Dedifferentiated amniotic fluid mesenchymal stem cell (primary cell): ENCODE data around the gene DMD.

ENCODE experiments used
- DNase-seq: peaks from one replicate; pipeline ENCODE4 v3.0.0-alpha.2; 2016; ENCODE audit errors: extremely low spot score

The DMD gene

DNA sequence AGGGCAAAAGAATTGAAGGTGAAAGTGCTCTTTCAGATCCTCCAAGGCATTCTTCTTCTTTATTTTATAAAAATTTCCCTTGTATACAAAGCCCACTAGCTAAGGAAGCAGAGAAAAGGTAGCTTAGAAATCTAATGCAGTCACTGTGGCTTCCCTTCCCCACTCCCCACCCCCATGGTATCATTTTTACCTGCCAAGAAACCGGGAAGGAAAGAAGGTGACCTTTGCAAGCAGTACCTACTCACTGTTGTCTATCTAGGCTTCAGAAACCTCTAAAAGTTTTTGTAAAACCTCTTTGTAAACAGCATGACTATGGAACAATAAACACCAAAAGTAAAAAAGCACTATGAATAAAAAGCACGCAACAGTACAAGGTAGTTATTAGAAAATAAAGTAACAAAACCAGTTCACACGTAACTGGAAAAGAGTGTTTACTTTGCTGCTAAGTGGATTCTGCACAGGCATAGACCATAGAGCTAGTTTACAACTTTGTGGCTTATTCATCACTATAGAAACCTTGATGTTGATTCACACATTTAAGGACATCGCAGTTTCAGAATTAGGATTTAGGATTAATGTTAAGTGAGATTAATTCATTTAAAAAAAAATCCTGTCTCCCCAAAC lies 2029.9 kb downstream of the DMD start:
- no peak for DNase-seq

- no peak for DNase-seq
Measured at GRCh38 chrX:31179203-31179602, 2032.1 kb downstream of the DMD start.

DNA sequence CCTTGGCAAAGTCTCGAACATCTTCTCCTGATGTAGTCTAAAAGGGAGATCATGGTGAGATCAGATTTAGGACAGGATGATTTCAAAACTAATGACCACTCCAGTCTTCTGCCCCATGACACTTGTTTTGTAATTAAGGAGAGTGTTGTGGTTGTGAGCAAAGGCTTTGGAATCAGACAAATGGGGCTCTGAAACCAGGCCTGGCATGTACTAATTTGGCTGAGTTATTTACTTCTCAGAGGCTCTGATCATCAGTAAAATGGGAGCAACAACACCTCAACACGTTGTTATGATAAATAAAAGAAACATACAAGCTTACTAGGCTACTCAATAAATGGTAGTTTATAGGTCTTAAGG lies 2032.6 kb downstream of the DMD start:
- DNase-seq: no peak

- DNase-seq: no peak
Measured at GRCh38 chrX:31178064-31178768, 2033.1 kb downstream of the DMD start.

- DNase-seq: no peak
Measured at GRCh38 chrX:31170792-31171191, 2040.6 kb downstream of the DMD start.

DNA sequence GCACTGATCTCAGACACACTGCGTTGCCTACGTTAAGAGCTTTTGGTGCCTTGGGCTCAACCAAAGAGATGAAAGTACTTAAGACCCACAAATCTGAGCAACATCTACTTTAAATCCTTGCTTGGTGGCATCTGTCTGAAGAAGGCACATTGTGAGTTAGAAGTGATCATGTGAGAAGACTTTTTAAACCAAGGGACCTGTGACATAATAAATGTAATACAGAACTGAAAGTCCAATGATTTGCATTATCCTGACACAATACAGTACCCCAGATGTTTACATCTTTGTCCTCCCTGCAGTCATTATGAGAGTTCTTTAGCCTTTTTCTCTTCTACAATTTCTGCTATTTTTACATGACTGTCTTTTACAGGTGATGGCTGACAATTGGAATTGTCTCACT lies 2042.8 kb downstream of the DMD start:
- DNase-seq: no peak

GRCh38 chrX:31166832-31167231 lies 2044.5 kb downstream of the DMD start:
- no peak for DNase-seq

DNA sequence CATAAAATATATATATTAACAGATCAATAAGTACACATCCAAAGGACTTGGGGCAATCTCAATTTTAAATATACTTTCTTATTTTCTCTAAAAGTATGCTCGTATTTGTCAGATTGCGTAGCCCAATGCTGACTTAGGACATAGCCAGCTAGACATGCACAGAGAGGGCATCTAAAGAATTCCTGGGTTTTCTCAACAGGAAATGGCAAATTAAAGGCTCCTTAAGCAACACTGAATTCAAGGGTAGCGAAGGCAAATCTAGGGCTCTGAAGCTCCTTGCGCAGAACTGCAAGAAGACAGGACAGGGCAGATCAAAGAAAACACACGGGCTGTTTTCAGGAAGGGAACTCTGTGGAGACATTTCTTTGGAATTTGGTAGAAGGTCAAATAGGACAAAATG lies 2044.9 kb downstream of the DMD start:
- no peak for DNase-seq

GRCh38 chrX:31165241-31166035 lies 2045.9 kb downstream of the DMD start:
- DNase-seq: no peak

- DNase-seq: no peak
Measured at GRCh38 chrX:31154946-31155345, 2056.4 kb downstream of the DMD start.

- no peak for DNase-seq
Measured at GRCh38 chrX:31153475-31154047, 2057.8 kb downstream of the DMD start.

DNA sequence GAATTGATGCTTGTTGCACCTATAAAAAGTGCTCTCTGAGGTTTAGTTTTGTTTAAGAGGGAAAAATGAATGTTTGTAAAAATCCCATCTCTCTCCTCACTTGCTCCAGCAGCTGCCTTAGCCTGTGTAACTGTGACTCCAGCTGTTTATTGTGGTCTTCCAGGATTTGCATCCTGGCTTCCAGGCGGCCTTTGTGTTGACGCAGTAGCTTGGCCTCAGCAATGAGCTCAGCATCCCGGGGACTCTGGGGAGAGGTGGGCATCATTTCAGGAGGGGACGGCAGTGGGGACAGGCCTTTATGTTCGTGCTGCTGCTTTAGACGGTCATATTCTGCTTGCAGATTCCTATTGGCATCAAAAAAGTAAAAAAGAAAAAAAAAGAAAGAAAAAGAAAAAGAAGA lies 2064.2 kb downstream of the DMD start:
- DNase-seq: no peak

GRCh38 chrX:31139961-31140360 lies 2071.4 kb downstream of the DMD start:
- DNase-seq: no peak

GRCh38 chrX:31138124-31138523 lies 2073.2 kb downstream of the DMD start:
- DNase-seq: no peak

DNA sequence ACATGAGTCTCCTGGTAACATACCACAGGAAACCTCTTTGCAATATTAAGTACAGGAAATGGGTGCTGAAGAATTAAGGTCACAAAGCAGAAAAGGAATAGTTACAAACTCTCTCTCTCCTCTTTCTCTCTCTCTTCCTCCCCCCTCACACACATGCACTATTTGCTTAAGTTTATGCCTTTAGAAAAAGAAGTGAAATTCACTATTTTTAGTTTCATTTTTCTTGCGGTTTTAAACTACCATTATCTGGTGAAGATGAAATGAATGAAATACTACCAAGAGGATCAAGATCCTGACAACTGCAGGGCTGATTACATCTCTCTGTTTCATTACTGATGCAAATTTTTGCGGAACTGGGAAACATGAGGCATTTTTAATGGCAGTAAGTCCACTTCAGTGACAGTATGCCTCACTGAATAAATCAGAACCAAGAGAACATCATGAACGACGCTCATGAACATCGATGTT lies 2075.2 kb downstream of the DMD start:
- no peak for DNase-seq

DNA sequence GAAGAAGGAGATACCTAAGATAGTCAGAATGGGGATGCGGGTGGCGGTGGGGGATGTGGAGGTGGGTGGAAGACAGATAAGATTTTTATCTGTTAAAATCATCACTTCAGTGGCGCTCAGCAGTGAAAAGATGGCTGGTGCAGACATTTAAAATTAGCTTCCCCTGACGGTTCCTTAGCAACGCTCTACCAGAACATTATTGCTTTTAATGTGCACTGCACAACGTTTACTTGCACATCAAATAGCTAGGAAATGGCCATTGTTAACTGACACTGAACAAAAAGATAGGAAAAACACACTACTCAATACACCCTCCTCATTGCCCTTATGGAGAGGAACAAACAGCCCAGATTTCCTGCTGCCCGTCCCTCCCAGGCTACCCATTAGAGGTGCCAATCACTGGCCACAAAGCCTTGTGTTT lies 2078.5 kb downstream of the DMD start:
- no peak for DNase-seq

DNA sequence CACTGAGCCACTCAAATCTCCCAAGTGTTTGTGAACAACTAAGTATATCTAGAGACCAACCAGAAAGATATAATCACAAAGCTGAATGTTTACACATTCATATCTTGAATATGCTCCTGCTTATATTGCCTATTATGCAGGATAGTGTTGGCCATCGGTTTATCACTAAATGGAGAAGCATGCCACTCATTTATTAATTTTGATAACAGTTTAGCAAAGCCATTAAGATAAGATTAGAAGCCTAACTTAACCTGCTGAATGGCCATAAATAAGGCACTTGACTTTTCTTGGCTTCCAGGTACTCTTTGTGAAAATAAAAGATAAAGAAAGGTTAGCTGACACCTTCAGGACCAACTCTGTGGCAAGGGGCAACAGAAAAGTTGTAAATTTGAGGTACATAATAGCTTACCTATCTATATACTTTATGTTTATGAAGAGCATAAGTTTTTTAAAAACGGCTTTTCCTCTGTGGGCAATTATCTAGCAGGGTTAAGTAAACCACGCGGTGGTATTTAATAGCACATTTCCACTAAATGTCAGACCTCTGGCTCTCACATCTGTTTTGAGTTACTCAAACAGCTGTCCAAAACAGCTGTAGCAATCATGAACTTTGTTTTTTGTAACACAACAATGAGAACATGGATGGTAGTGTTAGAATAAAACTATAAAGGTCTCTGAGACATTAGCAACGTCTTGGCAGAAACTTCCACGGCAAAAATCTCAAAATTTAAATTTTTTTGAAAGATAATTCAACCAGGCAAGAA lies 2080.7 kb downstream of the DMD start:
- DNase-seq: no peak

DNA sequence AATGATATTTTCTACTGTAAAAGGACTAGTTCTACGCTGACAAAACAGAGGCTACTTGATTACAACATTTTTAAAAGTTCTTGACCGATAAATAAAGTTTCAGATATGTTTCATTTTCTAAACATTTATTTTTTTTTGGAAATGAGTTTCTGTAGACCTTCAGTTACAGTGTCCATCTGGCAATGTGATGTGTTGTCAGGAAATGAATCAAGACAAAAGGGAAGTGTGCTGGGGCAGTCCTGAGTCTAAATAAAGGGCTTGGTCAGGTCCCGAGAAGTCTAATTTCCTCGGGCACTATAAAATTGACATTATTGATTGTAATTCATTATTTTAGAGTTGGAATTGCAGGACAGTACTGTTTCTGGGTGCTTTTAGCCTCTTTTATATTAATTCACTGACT lies 2082.5 kb downstream of the DMD start:
- DNase-seq: no peak

DNA sequence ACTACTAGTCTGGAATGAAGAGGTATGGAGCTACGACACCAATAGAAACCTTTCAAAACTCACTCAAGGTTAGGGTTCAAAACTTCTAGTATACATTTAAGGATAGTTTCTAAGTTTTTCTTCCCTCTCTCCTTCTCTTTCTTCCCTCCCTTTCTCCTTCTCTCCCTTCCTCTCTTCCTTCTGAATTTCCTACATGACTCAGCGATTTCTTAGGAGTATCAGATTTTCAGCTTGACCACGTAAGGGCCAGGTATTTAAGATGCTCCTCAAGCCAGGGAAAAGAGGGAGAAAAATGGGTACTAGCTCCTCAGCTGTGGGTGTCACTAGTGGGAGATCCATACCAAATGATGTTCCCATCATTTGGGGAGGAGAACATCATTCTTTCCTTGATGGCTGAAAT lies 2083.6 kb downstream of the DMD start:
- no peak for DNase-seq

- no peak for DNase-seq
Measured at GRCh38 chrX:31126205-31126604, 2085.1 kb downstream of the DMD start.

DNA sequence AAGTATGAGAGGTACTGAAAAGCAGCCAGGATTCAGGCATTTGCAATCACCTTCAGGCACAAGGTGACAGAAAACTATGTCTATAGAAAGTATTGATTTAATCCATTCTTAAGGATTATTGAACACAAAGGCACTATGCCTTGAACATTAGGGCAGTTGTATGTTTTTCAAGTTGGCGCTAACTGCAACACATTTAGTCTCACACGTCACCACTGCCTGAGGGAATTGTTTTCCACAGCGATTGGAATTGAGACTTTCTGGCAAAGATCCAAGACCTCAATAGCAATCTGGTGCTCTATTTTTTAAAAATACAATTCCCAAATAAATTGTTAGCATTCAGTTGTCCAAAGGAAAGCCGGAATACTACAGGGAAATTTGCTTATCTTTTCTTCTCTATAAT lies 2086.8 kb downstream of the DMD start:
- no peak for DNase-seq

- no peak for DNase-seq
Measured at GRCh38 chrX:31123335-31123734, 2088.0 kb downstream of the DMD start.
